ENCODE measurements around the gene ENTPD5. TPM values are rescaled to one million over a fixed set of nuclear protein-coding genes. Genes with fewer than 3 reads are reported as not detected.

ENTPD5 gene
- total and polyA plus RNA-seq, 2 donors (not counting 1 experiment from before 2014, with no cell fraction given), result 9.6 to 13.7 TPM

GRCh38 chr14:73942180-73942579 lies 76.9 kb downstream of the ENTPD5 start:
- H3K36me3 ChIP-seq (ENCODE audit: control insufficient read depth, insufficient read depth, low read length), result peaks cover 9% of the 10 kb centered on the region

GRCh38 chr14:73937012-73937411 lies 82.1 kb downstream of the ENTPD5 start:
- TF ChIP-seq CTCF (conservative IDR thresholded peaks at IDR 0.05 in 1 of 2, IDR thresholded peaks at IDR 0.05 in 1 of 2; ENCODE audit: low read depth in 1 of 2, low read length in 2 of 2), result no peak
- no peak for TF ChIP-seq EZH2 (IDR thresholded peaks at IDR 0.05; ENCODE audit: low read length, missing control alignments)
- H2AFZ ChIP-seq (ENCODE audit: low read length), result no peak overlapping the region
- no peaks in the 10 kb centered on the region for H3K27me3 ChIP-seq (ENCODE audit: control insufficient read depth, insufficient read depth, low read length)
- DNase-seq (ENCODE audit: low read depth in 2 of 2), result no peak
- H4K20me1 ChIP-seq (ENCODE audit: control insufficient read depth, extremely low read depth, insufficient read depth, low read length), result no peaks in the 10 kb centered on the region
- no peak overlapping the region for H3K27ac ChIP-seq (ENCODE audit: insufficient read depth, low read length)
- H3K4me2 ChIP-seq (ENCODE audit: extremely low read depth, insufficient read depth, low read length), result no peak overlapping the region
- no peak overlapping the region for H3K4me3 ChIP-seq (replicated peaks in 1 of 4; ENCODE audit: control extremely low read depth in 1 of 4, insufficient read depth in 1 of 4, low read depth in 3 of 4, low read length in 4 of 4)
- peaks cover 9% of the 10 kb centered on the region for H3K36me3 ChIP-seq (ENCODE audit: control insufficient read depth, insufficient read depth, low read length)
- H3K79me2 ChIP-seq (ENCODE audit: control insufficient read depth, insufficient read depth, low read length), result no peaks in the 10 kb centered on the region
- H3K4me1 ChIP-seq (ENCODE audit: control insufficient read depth, extremely low read depth, insufficient read depth, low read length), result no peaks in the 10 kb centered on the region
- H3K9ac ChIP-seq (ENCODE audit: insufficient read depth, low read length), result no peak overlapping the region
- no peaks in the 10 kb centered on the region for H3K9me3 ChIP-seq (ENCODE audit: control insufficient read depth, insufficient read depth, low read depth, low read length)

More at GRCh38 chr14:73942180-73942579, 76.9 kb downstream of the ENTPD5 start:
- Histone ChIP-seq H3K9me3 (ENCODE audit: control insufficient read depth, insufficient read depth, low read depth, low read length) (no peaks in the 10 kb centered on the region), H3K4me3 (replicated peaks in 1 of 4; ENCODE audit: control extremely low read depth in 1 of 4, insufficient read depth in 1 of 4, low read depth in 3 of 4, low read length in 4 of 4) (no peak overlapping the region), H3K4me2 (ENCODE audit: extremely low read depth, insufficient read depth, low read length) (no peak overlapping the region), H2AFZ (ENCODE audit: low read length) (no peak overlapping the region), H3K9ac (ENCODE audit: insufficient read depth, low read length) (no peak overlapping the region), H3K79me2 (ENCODE audit: control insufficient read depth, insufficient read depth, low read length) (no peaks in the 10 kb centered on the region), H3K27ac (ENCODE audit: insufficient read depth, low read length) (no peak overlapping the region), H4K20me1 (ENCODE audit: control insufficient read depth, extremely low read depth, insufficient read depth, low read length) (no peaks in the 10 kb centered on the region), H3K4me1 (ENCODE audit: control insufficient read depth, extremely low read depth, insufficient read depth, low read length) (peaks cover 8% of the 10 kb centered on the region), H3K27me3 (ENCODE audit: control insufficient read depth, insufficient read depth, low read length) (no peaks in the 10 kb centered on the region)
- DNase-seq (ENCODE audit: low read depth in 2 of 2), result no peak
- no peak for TF ChIP-seq EZH2 (IDR thresholded peaks at IDR 0.05; ENCODE audit: low read length, missing control alignments)
- no peak for TF ChIP-seq CTCF (conservative IDR thresholded peaks at IDR 0.05 in 1 of 2, IDR thresholded peaks at IDR 0.05 in 1 of 2; ENCODE audit: low read depth in 1 of 2, low read length in 2 of 2)

GRCh38 chr14:73936548-73936947 lies 82.5 kb downstream of the ENTPD5 start:
- DNase-seq (ENCODE audit: low read depth in 2 of 2), result no peak
- Histone ChIP-seq H4K20me1 (ENCODE audit: control insufficient read depth, extremely low read depth, insufficient read depth, low read length) (no peaks in the 10 kb centered on the region), H2AFZ (ENCODE audit: low read length) (no peak overlapping the region), H3K4me3 (replicated peaks in 1 of 4; ENCODE audit: control extremely low read depth in 1 of 4, insufficient read depth in 1 of 4, low read depth in 3 of 4, low read length in 4 of 4) (no peak overlapping the region), H3K79me2 (ENCODE audit: control insufficient read depth, insufficient read depth, low read length) (no peaks in the 10 kb centered on the region), H3K36me3 (ENCODE audit: control insufficient read depth, insufficient read depth, low read length) (peaks cover 9% of the 10 kb centered on the region), H3K27ac (ENCODE audit: insufficient read depth, low read length) (no peak overlapping the region), H3K27me3 (ENCODE audit: control insufficient read depth, insufficient read depth, low read length) (no peaks in the 10 kb centered on the region), H3K4me1 (ENCODE audit: control insufficient read depth, extremely low read depth, insufficient read depth, low read length) (no peaks in the 10 kb centered on the region), H3K4me2 (ENCODE audit: extremely low read depth, insufficient read depth, low read length) (no peak overlapping the region), H3K9ac (ENCODE audit: insufficient read depth, low read length) (no peak overlapping the region), H3K9me3 (ENCODE audit: control insufficient read depth, insufficient read depth, low read depth, low read length) (no peaks in the 10 kb centered on the region)
- TF ChIP-seq CTCF (conservative IDR thresholded peaks at IDR 0.05 in 1 of 2, IDR thresholded peaks at IDR 0.05 in 1 of 2; ENCODE audit: low read depth in 1 of 2, low read length in 2 of 2) (no peak), EZH2 (IDR thresholded peaks at IDR 0.05; ENCODE audit: low read length, missing control alignments) (no peak)
